SK-N-SH (cell line): ENCODE data around the gene RBM38. TPM values are rescaled to one million over a fixed set of nuclear protein-coding genes. Genes with fewer than 3 reads are reported as not detected.
A peak's percentile ranks its signal among the peaks of the same experiment; 100 is the strongest.

Experiments
- CTCF ChIA-PET: fragments of 300-600, 350-600 bp; formaldehyde crosslinking; extraction: SDS; loops from one replicate; lab custom pipeline; 2021; lab: Yijun Ruan, JAX
- POLR2A ChIA-PET: fragments of 350-600 bp; sonication (Branson Sonifier 250); formaldehyde crosslinking; extraction: SDS; loops from one replicate; lab custom pipeline; 2020; ENCODE audit warnings: antibody characterized with exemption, inconsistent platforms; lab: Yijun Ruan, JAX
- DNase-seq: peaks from one replicate; pipeline ENCODE4 v3.0.0; 2012
- H2AFZ ChIP-seq: fragments of 200-600 bp; sonication (generic); 2 replicates; pipeline ENCODE4 v1.8.1; 2016; ENCODE audit warnings: antibody characterized with exemption, mild to moderate bottlenecking, low read depth
- H3F3A ChIP-seq: fragments of 200-600 bp; sonication (generic); replicated peaks from 2 replicates; pipeline ENCODE3; 2016; ENCODE audit warnings: antibody characterized with exemption, mild to moderate bottlenecking; ENCODE audit not compliant: insufficient read depth
- H3K27ac ChIP-seq, 2 experiments: fragments of 200-500 bp in 1 of 2; fragments of 200-600 bp in 1 of 2; sonication (Bioruptor generic) in 1 of 2; sonication (generic), shearing (Covaris generic) in 1 of 2; 2 replicates each; pipeline versions ENCODE4 v1.5.1 to v1.6.1; 2014 to 2016; ENCODE audit warnings: low read depth in 2 of 2, inconsistent platforms in 1 of 2, low read length in 1 of 2, mild to moderate bottlenecking in 1 of 2, mixed read lengths in 1 of 2
- H3K27me3 ChIP-seq: fragments of 200-600 bp; sonication (generic), shearing (Covaris generic); 2 replicates; pipeline ENCODE4 v1.6.1; 2016; ENCODE audit warnings: mixed run types; ENCODE audit not compliant: insufficient read depth
- H3K36me3 ChIP-seq, 2 experiments: fragments of 200-500 bp in 1 of 2; fragments of 200-600 bp in 1 of 2; sonication (Bioruptor generic) in 1 of 2; sonication (generic) in 1 of 2; replicated peaks in 1 of 2; 2 replicates each; pipeline versions ENCODE3 to v1.5.1; 2014 to 2016; ENCODE audit warnings: low read length in 1 of 2, mild to moderate bottlenecking in 1 of 2; ENCODE audit not compliant: insufficient read depth in 2 of 2, control insufficient read depth in 1 of 2
- H3K4me1 ChIP-seq, 2 experiments: fragments of 200-500 bp in 1 of 2; fragments of 200-600 bp in 1 of 2; sonication (Bioruptor generic) in 1 of 2; sonication (generic), shearing (Covaris generic) in 1 of 2; 2 replicates each; pipeline versions ENCODE4 v1.5.1 to v1.6.1; 2014 to 2016; ENCODE audit warnings: low read depth in 1 of 2, low read length in 1 of 2, mixed run types in 1 of 2; ENCODE audit not compliant: insufficient read depth in 2 of 2, control insufficient read depth in 1 of 2
- H3K4me2 ChIP-seq: fragments of 200-600 bp; sonication (generic), shearing (Covaris generic); 2 replicates; pipeline ENCODE4 v1.6.1; 2017; ENCODE audit warnings: mixed run types
- H3K4me3 ChIP-seq, 2 experiments: fragments of 200-500 bp in 1 of 2; fragments of 200-600 bp in 1 of 2; sonication (Bioruptor generic) in 1 of 2; sonication (generic), shearing (Covaris generic) in 1 of 2; 2 replicates each; pipeline versions ENCODE4 v1.5.1 to v1.8.1; 2014 to 2016; ENCODE audit warnings: low read depth in 2 of 2, inconsistent platforms in 1 of 2, low read length in 1 of 2, mild to moderate bottlenecking in 1 of 2, mixed read lengths in 1 of 2, moderate library complexity in 1 of 2
- H3K79me2 ChIP-seq: fragments of 200-600 bp; sonication (generic); 2 replicates; pipeline ENCODE4 v1.8.1; 2017; ENCODE audit warnings: mild to moderate bottlenecking; ENCODE audit not compliant: insufficient read depth
- H3K9ac ChIP-seq: fragments of 200-600 bp; sonication (generic); 2 replicates; pipeline ENCODE4 v1.6.1; 2017; ENCODE audit warnings: mixed run types
- H3K9me2 ChIP-seq: fragments of 200-600 bp; sonication (generic); 2 replicates; pipeline ENCODE4 v1.6.1; 2017; ENCODE audit warnings: mixed run types
- H3K9me3 ChIP-seq: fragments of 200-600 bp; sonication (generic); 2 replicates; pipeline ENCODE4 v1.6.1; 2017; ENCODE audit warnings: mixed run types, mild to moderate bottlenecking, moderate library complexity
- H4K20me1 ChIP-seq: fragments of 200-600 bp; sonication (generic); 2 replicates; pipeline ENCODE4 v1.6.1; 2017; ENCODE audit warnings: mild to moderate bottlenecking, mixed run types; ENCODE audit not compliant: insufficient read depth
- EZH2phosphoT487 ChIP-seq: fragments of 200-600 bp; sonication (generic); IDR thresholded peaks from 2 replicates; pipeline ENCODE4 v1.6.1; 2017; ENCODE audit warnings: low read depth, mixed run types, mild to moderate bottlenecking, antibody characterized with exemption, moderate library complexity, borderline replicate concordance
- FOXJ3 ChIP-seq: sonication (generic); formaldehyde crosslinking; IDR thresholded peaks from 2 replicates; pipeline ENCODE4 v1.5.1; 2020; ENCODE audit warnings: mild to moderate bottlenecking, missing genetic modification reagents
- GABPA ChIP-seq: IDR thresholded peaks from 2 replicates; pipeline ENCODE4 v1.4.0; 2012; ENCODE audit warnings: low read depth, mild to moderate bottlenecking
- JUND ChIP-seq: IDR thresholded peaks from 2 replicates; pipeline ENCODE4 v1.4.0; 2012
- MEF2A ChIP-seq: IDR thresholded peaks from 2 replicates; pipeline ENCODE4 v1.4.0; 2012; ENCODE audit warnings: low read depth, borderline replicate concordance
- MXI1 ChIP-seq: IDR thresholded peaks from 2 replicates; pipeline ENCODE4 v1.6.1; 2012; ENCODE audit warnings: mild to moderate bottlenecking, low read depth, low read length, improper control_type of control experiment
- NRF1 ChIP-seq: IDR thresholded peaks from 2 replicates; pipeline ENCODE4 v1.6.1; 2012; ENCODE audit warnings: low read depth, mild to moderate bottlenecking, low read length
- RFX5 ChIP-seq: IDR thresholded peaks from 2 replicates; pipeline ENCODE4 v1.6.1; 2012; ENCODE audit warnings: mild to moderate bottlenecking, improper control_type of control experiment, low read length
- RXRA ChIP-seq: IDR thresholded peaks from 2 replicates; pipeline ENCODE4 v1.4.0; 2012; ENCODE audit warnings: low read depth, mild to moderate bottlenecking, borderline replicate concordance
- SIN3A ChIP-seq: IDR thresholded peaks from 2 replicates; pipeline ENCODE4 v1.6.1; 2012; ENCODE audit warnings: low read depth, mild to moderate bottlenecking, low read length, moderate library complexity, borderline replicate concordance
- SMC3 ChIP-seq: IDR thresholded peaks from 2 replicates; pipeline ENCODE4 v1.6.1; 2012; ENCODE audit warnings: low read depth, low read length, improper control_type of control experiment
- TCF12 ChIP-seq: IDR thresholded peaks from 2 replicates; pipeline ENCODE4 v1.4.0; 2012
- USF1 ChIP-seq: IDR thresholded peaks from 2 replicates; pipeline ENCODE4 v1.4.0; 2012; ENCODE audit warnings: low read depth, borderline replicate concordance
- USF2 ChIP-seq: fragments of 150-350 bp; IDR thresholded peaks from 2 replicates; pipeline ENCODE4 v1.6.1; 2017; ENCODE audit warnings: antibody characterized with exemption, low read length, low read depth, borderline replicate concordance
- WGBS: methylation state at CpG from one replicate; pipeline ENCODE4 v1.1.6; 2017; ENCODE audit warnings: low lambda C conversion rate; 5-methylcytosine and 5-hydroxymethylcytosine counted together
- polyA plus RNA-seq, 3 experiments: library from polyadenylated mRNA; depleted of rRNA; stranded (reverse); fragments of >200 nt; gene quantifications; 2 replicates each; pipeline ENCODE4 v1.2.3, GENCODE V29; 2012
- TF ChIP-seq, protein P1 (sequence below): fragments of 150-350 bp; IDR thresholded peaks from 2 replicates; pipeline ENCODE4 v1.6.1; 2016; ENCODE audit warnings: mild to moderate bottlenecking, low read depth, low read length
- TF ChIP-seq, protein P2 (sequence below): IDR thresholded peaks from 2 replicates; pipeline ENCODE4 v1.4.0; 2012; ENCODE audit warnings: low read depth, borderline replicate concordance

RBM38 gene
- polyA plus RNA-seq, 1 of the 3 experiments (the other 2 are of a cell fraction), result 11.5 TPM

- ChIA-PET CTCF (interaction anchor here (0.6 to 2.9 kb wide), 6 partner anchors 10 to 1448 kb away, joined by 3 to 14 read pairs (median 3); no protein-coding TSS in a partner anchor), POLR2A (interaction anchor here (0.6 to 1.4 kb wide), 2 partner anchors 49 to 538 kb away, joined by 3 read pairs; no protein-coding TSS in a partner anchor)
- 13% methylated on average over 14 of the region's 98 CpGs for WGBS
- Histone ChIP-seq H2AFZ (peak overlapping the region; percentile 51; the same call in 1 of the 2 replicates), H3K4me2 (peak overlapping the region; percentile 93), H3K9ac (peak overlapping the region; percentile 54; the same call in 1 of the 2 replicates), H3K4me3 (peak overlapping the region; percentile 68 to 86), H3F3A (no peaks in the 10 kb centered on the region), H3K36me3 (peaks cover 0 to 13% of the 10 kb centered on the region in 2 experiments), H3K9me2 (no peaks in the 10 kb centered on the region), H4K20me1 (no peaks in the 10 kb centered on the region), H3K27me3 (no peaks in the 10 kb centered on the region), H3K79me2 (peaks cover 14% of the 10 kb centered on the region), H3K4me1 (peaks cover 0 to 16% of the 10 kb centered on the region in 2 experiments; a peak in 1 of 4 replicates), H3K27ac (peak overlapping the region in 1 of 2 experiments; percentile 63; a peak in 1 of 4 replicates), H3K9me3 (no peaks in the 10 kb centered on the region)
- DNase-seq, result peak; percentile 71
- no peak for TF ChIP-seq RFX5
- no peak for TF ChIP-seq EZH2phosphoT487
- TF ChIP-seq JUND, result no peak
- TF ChIP-seq USF2, result no peak
- no peak for TF ChIP-seq NRF1
- TF ChIP-seq SMC3, result no peak
- no peak for TF ChIP-seq RXRA
- no peak for TF ChIP-seq USF1
- TF ChIP-seq FOXJ3, result no peak
- no peak for TF ChIP-seq MEF2A
- no peak for TF ChIP-seq GABPA
- TF ChIP-seq, protein P1, sequence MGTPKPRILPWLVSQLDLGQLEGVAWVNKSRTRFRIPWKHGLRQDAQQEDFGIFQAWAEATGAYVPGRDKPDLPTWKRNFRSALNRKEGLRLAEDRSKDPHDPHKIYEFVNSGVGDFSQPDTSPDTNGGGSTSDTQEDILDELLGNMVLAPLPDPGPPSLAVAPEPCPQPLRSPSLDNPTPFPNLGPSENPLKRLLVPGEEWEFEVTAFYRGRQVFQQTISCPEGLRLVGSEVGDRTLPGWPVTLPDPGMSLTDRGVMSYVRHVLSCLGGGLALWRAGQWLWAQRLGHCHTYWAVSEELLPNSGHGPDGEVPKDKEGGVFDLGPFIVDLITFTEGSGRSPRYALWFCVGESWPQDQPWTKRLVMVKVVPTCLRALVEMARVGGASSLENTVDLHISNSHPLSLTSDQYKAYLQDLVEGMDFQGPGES, result no peak
- TF ChIP-seq MXI1, result no peak
- no peak for TF ChIP-seq SIN3A
- TF ChIP-seq TCF12, result no peak
- TF ChIP-seq, protein P2, sequence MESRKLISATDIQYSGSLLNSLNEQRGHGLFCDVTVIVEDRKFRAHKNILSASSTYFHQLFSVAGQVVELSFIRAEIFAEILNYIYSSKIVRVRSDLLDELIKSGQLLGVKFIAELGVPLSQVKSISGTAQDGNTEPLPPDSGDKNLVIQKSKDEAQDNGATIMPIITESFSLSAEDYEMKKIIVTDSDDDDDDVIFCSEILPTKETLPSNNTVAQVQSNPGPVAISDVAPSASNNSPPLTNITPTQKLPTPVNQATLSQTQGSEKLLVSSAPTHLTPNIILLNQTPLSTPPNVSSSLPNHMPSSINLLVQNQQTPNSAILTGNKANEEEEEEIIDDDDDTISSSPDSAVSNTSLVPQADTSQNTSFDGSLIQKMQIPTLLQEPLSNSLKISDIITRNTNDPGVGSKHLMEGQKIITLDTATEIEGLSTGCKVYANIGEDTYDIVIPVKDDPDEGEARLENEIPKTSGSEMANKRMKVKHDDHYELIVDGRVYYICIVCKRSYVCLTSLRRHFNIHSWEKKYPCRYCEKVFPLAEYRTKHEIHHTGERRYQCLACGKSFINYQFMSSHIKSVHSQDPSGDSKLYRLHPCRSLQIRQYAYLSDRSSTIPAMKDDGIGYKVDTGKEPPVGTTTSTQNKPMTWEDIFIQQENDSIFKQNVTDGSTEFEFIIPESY, result no peak
Measured at GRCh38 chr20:57391439-57392301, 474 bp downstream of the RBM38 start.
